GM13976 (cell line): Measurements from ENCODE around the gene WNK2.

Experiments used
- DNase-seq: peaks from one replicate; pipeline ENCODE4 v3.0.0; 2012; ENCODE audit warnings: low spot score
- CTCF ChIP-seq: IDR thresholded peaks from 2 replicates; pipeline ENCODE4 v1.5.1; 2012; ENCODE audit warnings: borderline replicate concordance, mild to moderate bottlenecking; ENCODE audit not compliant: insufficient read depth; ENCODE audit errors: extremely low read depth, missing control alignments, control extremely low read depth
- in situ Hi-C: fragments of 300-500 bp; cut with MboI; formaldehyde crosslinking; loops from one replicate; pipeline ENCODE4 v1.12.0; 2022; ENCODE audit warnings: low sequenced_read_pairs, mixed read lengths, inconsistent platforms; ENCODE audit not compliant: unreplicated experiment

WNK2 gene

GRCh38 chr9:93264338-93265125 is 80.6 kb downstream of the WNK2 start:
- TF ChIP-seq CTCF, result no peak
- DNase-seq, result no peak
- in situ Hi-C loops, result no loop called here

- DNase-seq, result peak; percentile 28
- in situ Hi-C loops, result no loop called here
These were observed 81.5 kb downstream of the WNK2 start for GRCh38 chr9:93265301-93265971.

GRCh38 chr9:93265972-93266371 is 82.0 kb downstream of the WNK2 start:
- peak; percentile 21 for DNase-seq

More at GRCh38 chr9:93265301-93265971, 81.5 kb downstream of the WNK2 start:
- no peak for TF ChIP-seq CTCF

GRCh38 chr9:93266521-93267001 is 82.6 kb downstream of the WNK2 start:
- in situ Hi-C loops, result no loop called here
- DNase-seq, result peak; percentile 20
- TF ChIP-seq CTCF, result no peak

More at GRCh38 chr9:93265972-93266371, 82.0 kb downstream of the WNK2 start:
- TF ChIP-seq CTCF, result no peak
- in situ Hi-C loops, result no loop called here

GRCh38 chr9:93267091-93267541 is 83.2 kb downstream of the WNK2 start:
- in situ Hi-C loops, result no loop called here
- no peak for TF ChIP-seq CTCF
- DNase-seq, result peak; percentile 22

- TF ChIP-seq CTCF, result no peak
- no peak for DNase-seq
- in situ Hi-C loops, result no loop called here
These were observed 84.0 kb downstream of the WNK2 start for GRCh38 chr9:93267681-93268505.
